Caco-2 (cell line): ENCODE results near the gene TRABD2A. TPM values are rescaled to one million over a fixed set of nuclear protein-coding genes. Genes with fewer than 3 reads are reported as not detected.

ENCODE experiments used
- BruUV-seq: library from RNA; stranded (reverse); fragments of 400-500 nt; replicated peaks from 2 replicates; lab custom pipeline; 2021; lab: Mats Ljungman, UMichigan
- CTCF ChIA-PET: fragments of 300-600 bp; sonication (Branson Sonifier 250); formaldehyde crosslinking; loops from one replicate; lab custom pipeline; 2022; ENCODE audit warnings: antibody characterized with exemption; lab: Charles Lee
- POLR2A ChIA-PET: fragments of 300-600 bp; sonication (Branson Sonifier 250); formaldehyde crosslinking; loops from one replicate; lab custom pipeline; 2022; ENCODE audit warnings: antibody characterized with exemption; lab: Charles Lee
- DNase-seq, 2 experiments: peaks; one replicate each; pipeline versions ENCODE4 v3.0.0 to v3.0.0-alpha.2; 2020 to 2022
- H3K27me3 ChIP-seq: replicated peaks from 2 replicates; pipeline ENCODE4 v1.6.0; 2011; ENCODE audit warnings: low read length; ENCODE audit not compliant: control insufficient read depth, insufficient read depth
- H3K36me3 ChIP-seq: 2 replicates; pipeline ENCODE4 v1.5.1; 2011; ENCODE audit warnings: low read length; ENCODE audit not compliant: control insufficient read depth, insufficient read depth
- H3K4me1 ChIP-seq: fragments of 250-450 bp; sonication (Bioruptor Pico); 2 replicates; pipeline ENCODE4 v1.5.1; 2020; ENCODE audit warnings: mild to moderate bottlenecking
- H3K4me3 ChIP-seq: 2 replicates; pipeline ENCODE4 v1.5.1; 2011; ENCODE audit warnings: low read depth, mild to moderate bottlenecking, control low read depth, low read length
- H3K9me3 ChIP-seq: fragments of 250-450 bp; sonication (Bioruptor Pico); 2 replicates; pipeline ENCODE4 v1.5.1; 2020; ENCODE audit warnings: mild to moderate bottlenecking, moderate library complexity
- H3K27ac Mint-ChIP-seq: one replicate; pipeline ENCODE4 v1.8.0; 2022; ENCODE audit warnings: mixed read lengths; ENCODE audit not compliant: unreplicated experiment
- H3K27me3 Mint-ChIP-seq: one replicate; pipeline ENCODE4 v1.8.0; 2022; ENCODE audit warnings: mixed read lengths; ENCODE audit not compliant: insufficient read depth, unreplicated experiment
- H3K36me3 Mint-ChIP-seq: one replicate; pipeline ENCODE4 v1.8.0; 2022; ENCODE audit warnings: mild to moderate bottlenecking, mixed read lengths; ENCODE audit not compliant: insufficient read depth, unreplicated experiment
- H3K4me1 Mint-ChIP-seq: one replicate; pipeline ENCODE4 v1.8.0; 2022; ENCODE audit warnings: low read depth, mixed read lengths; ENCODE audit not compliant: unreplicated experiment
- H3K4me3 Mint-ChIP-seq: one replicate; pipeline ENCODE4 v1.8.0; 2022; ENCODE audit warnings: mild to moderate bottlenecking, moderate library complexity, mixed read lengths; ENCODE audit not compliant: unreplicated experiment
- H3K9me3 Mint-ChIP-seq: one replicate; pipeline ENCODE4 v1.8.0; 2022; ENCODE audit warnings: mixed read lengths; ENCODE audit not compliant: unreplicated experiment
- CTCF ChIP-seq, 2 experiments: fragments of 200-600 bp in 1 of 2; IDR thresholded peaks; 1 replicate in 1 of 2; 2 replicates in 1 of 2; pipeline versions ENCODE4 v1.5.1 to v1.8.0; 2011 to 2022; ENCODE audit warnings: antibody characterized with exemption in 1 of 2, control low read depth in 1 of 2, inconsistent platforms in 1 of 2, low read depth in 1 of 2, low read length in 1 of 2, mild to moderate bottlenecking in 1 of 2, moderate library complexity in 1 of 2; ENCODE audit not compliant: insufficient read depth in 1 of 2, severe bottlenecking in 1 of 2, unreplicated experiment in 1 of 2
- intact Hi-C: fragments of 100-400 bp; cut with micrococcal nuclease; formaldehyde crosslinking; loops from one replicate; pipeline ENCODE4 v1.10.0; 2022; ENCODE audit not compliant: unreplicated experiment
- total RNA-seq: library from RNA; stranded (reverse); gene quantifications from 2 replicates; pipeline ENCODE4 v1.2.3, GENCODE V29; 2022

TRABD2A gene
- total RNA-seq, 1 experiment from 2014 or later = 1.4 TPM

- H3K9me3 Mint-ChIP-seq = no peaks in the 10 kb centered on the region
- peak; percentile 80 to 97 for TF ChIP-seq CTCF (IDR thresholded peaks at IDR 0.05; ENCODE audit: insufficient read depth in 1 of 2, low read depth in 1 of 2, low read length in 1 of 2, severe bottlenecking in 1 of 2, unreplicated experiment in 1 of 2)
- ChIA-PET CTCF (interaction anchor here (0.5 to 1.7 kb wide), 13 partner anchors 14 to 341 kb away, joined by 3 to 16 read pairs (median 5); partner anchors contain the start of gene TRABD2A), POLR2A (no interaction called here)
- H3K27me3 Mint-ChIP-seq = no peaks in the 10 kb centered on the region
- H3K27me3 ChIP-seq = no peaks in the 10 kb centered on the region
- H3K4me1 ChIP-seq = peaks cover 8% of the 10 kb centered on the region; the same call in 1 of the 2 replicates
- no peaks in the 10 kb centered on the region for H3K9me3 ChIP-seq
- DNase-seq = peak; percentile 93 to 94
- H3K36me3 Mint-ChIP-seq = peaks cover 6% of the 10 kb centered on the region
- H3K4me3 ChIP-seq = peak overlapping the region; percentile 53
- no TSS peak for BruUV-seq
- intact Hi-C loops = loop anchor here (2.0 kb wide), 4 partner anchors 33 to 373 kb away; partner anchors contain the start of gene KCMF1
- no peak overlapping the region for H3K27ac Mint-ChIP-seq
- no peaks in the 10 kb centered on the region for H3K36me3 ChIP-seq
- H3K4me3 Mint-ChIP-seq = peak overlapping the region; percentile 70
- peaks cover 11% of the 10 kb centered on the region for H3K4me1 Mint-ChIP-seq
Measured at GRCh38 chr2:84925724-84926376, 45.0 kb upstream of the TRABD2A start.

- Mint-ChIP-seq H3K4me3 (no peak overlapping the region), H3K27ac (no peak overlapping the region), H3K27me3 (no peaks in the 10 kb centered on the region), H3K9me3 (no peaks in the 10 kb centered on the region), H3K4me1 (peaks cover 14% of the 10 kb centered on the region), H3K36me3 (peaks cover 6% of the 10 kb centered on the region)
- BruUV-seq = no TSS peak
- H3K27me3 ChIP-seq = no peaks in the 10 kb centered on the region
- no peaks in the 10 kb centered on the region for H3K9me3 ChIP-seq
- intact Hi-C loops = no loop called here
- ChIA-PET CTCF (interaction anchor here (0.5 to 1.7 kb wide), 12 partner anchors 15 to 128 kb away, joined by 3 to 16 read pairs (median 4); partner anchors contain the start of gene TRABD2A), POLR2A (no interaction called here)
- H3K4me1 ChIP-seq = peaks cover 10% of the 10 kb centered on the region
- DNase-seq = no peak
- no peak overlapping the region for H3K4me3 ChIP-seq
- no peaks in the 10 kb centered on the region for H3K36me3 ChIP-seq
- TF ChIP-seq CTCF (IDR thresholded peaks at IDR 0.05; ENCODE audit: insufficient read depth in 1 of 2, low read depth in 1 of 2, low read length in 1 of 2, severe bottlenecking in 1 of 2, unreplicated experiment in 1 of 2) = no peak
Measured at GRCh38 chr2:84925336-84925723, 44.4 kb upstream of the TRABD2A start.

- TF ChIP-seq CTCF (IDR thresholded peaks at IDR 0.05; ENCODE audit: insufficient read depth in 1 of 2, low read depth in 1 of 2, low read length in 1 of 2, severe bottlenecking in 1 of 2, unreplicated experiment in 1 of 2) = no peak
- peaks cover 11% of the 10 kb centered on the region for H3K36me3 Mint-ChIP-seq
- intact Hi-C loops = no loop called here
- no peaks in the 10 kb centered on the region for H3K36me3 ChIP-seq
- no peaks in the 10 kb centered on the region for H3K9me3 Mint-ChIP-seq
- DNase-seq = peak; percentile 57 to 74
- H3K27me3 ChIP-seq = no peaks in the 10 kb centered on the region
- ChIA-PET CTCF (interaction anchor here (0.9 to 1.0 kb wide), 2 partner anchors 43 to 86 kb away, joined by 4 to 6 read pairs; partner anchors contain the start of gene TRABD2A), POLR2A (no interaction called here)
- no TSS peak for BruUV-seq
- H3K27ac Mint-ChIP-seq = no peak overlapping the region
- H3K4me3 Mint-ChIP-seq = no peak overlapping the region
- H3K4me1 ChIP-seq = peaks cover 17% of the 10 kb centered on the region
- peaks cover 23% of the 10 kb centered on the region for H3K4me1 Mint-ChIP-seq
- H3K9me3 ChIP-seq = no peaks in the 10 kb centered on the region
- H3K27me3 Mint-ChIP-seq = no peaks in the 10 kb centered on the region
- no peak overlapping the region for H3K4me3 ChIP-seq
Measured at GRCh38 chr2:84924173-84925106, 43.6 kb upstream of the TRABD2A start.
